OCI-LY1 (cell line): ENCODE measurements around the gene CAB39L.

Source experiments
- H2AFZ ChIP-seq: fragments of 200-600 bp; sonication (generic), shearing (Covaris generic); 2 replicates; pipeline ENCODE4 v1.6.0; 2014; ENCODE audit warnings: antibody characterized with exemption, mild to moderate bottlenecking, low read length
- H3F3A ChIP-seq: fragments of 200-600 bp; sonication (generic), shearing (Covaris generic); 2 replicates; pipeline ENCODE4 v1.6.0; 2014; ENCODE audit warnings: mild to moderate bottlenecking, antibody characterized with exemption, low read length, moderate library complexity; ENCODE audit not compliant: insufficient read depth
- H3K27ac ChIP-seq: fragments of 200-600 bp; sonication (generic); 2 replicates; pipeline ENCODE4 v1.5.1; 2014; ENCODE audit warnings: low read length, mixed run types, mild to moderate bottlenecking, low read depth; ENCODE audit not compliant: poor library complexity, severe bottlenecking
- H3K27me3 ChIP-seq: fragments of 200-600 bp; sonication (generic); 2 replicates; pipeline ENCODE4 v1.6.0; 2014; ENCODE audit warnings: antibody characterized with exemption, mild to moderate bottlenecking, low read length, moderate library complexity; ENCODE audit not compliant: insufficient read depth
- H3K36me3 ChIP-seq: fragments of 200-600 bp; sonication (generic); 2 replicates; pipeline ENCODE4 v1.6.1; 2014; ENCODE audit warnings: mild to moderate bottlenecking, antibody characterized with exemption, low read length, moderate library complexity, mixed read lengths; ENCODE audit not compliant: insufficient read depth
- H3K4me1 ChIP-seq: fragments of 200-600 bp; sonication (generic); 2 replicates; pipeline ENCODE4 v1.5.1; 2014; ENCODE audit warnings: mild to moderate bottlenecking, low read length, moderate library complexity; ENCODE audit not compliant: insufficient read depth, severe bottlenecking
- H3K4me2 ChIP-seq: fragments of 200-600 bp; sonication (generic), shearing (Covaris generic); 2 replicates; pipeline ENCODE4 v1.6.1; 2014; ENCODE audit warnings: low read length
- H3K4me3 ChIP-seq: fragments of 200-600 bp; sonication (generic); 2 replicates; pipeline ENCODE4 v1.5.1; 2014; ENCODE audit warnings: low read length, low read depth, mild to moderate bottlenecking, mixed read lengths; ENCODE audit not compliant: poor library complexity, severe bottlenecking
- H3K79me2 ChIP-seq: fragments of 200-600 bp; shearing (Covaris generic); 2 replicates; pipeline ENCODE4 v1.6.1; 2016; ENCODE audit warnings: mixed run types, low read length, mixed read lengths; ENCODE audit not compliant: insufficient read depth
- H3K9ac ChIP-seq: fragments of 200-600 bp; sonication (generic), shearing (Covaris generic); 2 replicates; pipeline ENCODE4 v1.6.1; 2014; ENCODE audit warnings: mild to moderate bottlenecking, low read length, mixed read lengths
- H3K9me2 ChIP-seq: fragments of 200-600 bp; sonication (generic), shearing (Covaris generic); 2 replicates; pipeline ENCODE4 v1.6.1; 2014; ENCODE audit warnings: low read depth, mild to moderate bottlenecking, low read length, mixed read lengths
- H3K9me3 ChIP-seq: fragments of 200-600 bp; shearing (Covaris generic); 2 replicates; pipeline ENCODE4 v1.6.1; 2014; ENCODE audit warnings: low read length, mixed read lengths
- H4K20me1 ChIP-seq: fragments of 200-600 bp; sonication (generic), shearing (Covaris generic); 2 replicates; pipeline ENCODE4 v1.6.0; 2016; ENCODE audit warnings: mild to moderate bottlenecking, low read length; ENCODE audit not compliant: insufficient read depth
- CTCF ChIP-seq: fragments of 200-600 bp; sonication (generic), shearing (Covaris generic); IDR thresholded peaks from 2 replicates; pipeline ENCODE4 v1.5.1; 2017; ENCODE audit warnings: mild to moderate bottlenecking, antibody characterized with exemption, low read length, moderate library complexity, mixed read lengths
- EZH2 ChIP-seq: fragments of 200-600 bp; sonication (generic), shearing (Covaris generic); IDR thresholded peaks from 2 replicates; pipeline ENCODE4 v1.8.0; 2017; ENCODE audit warnings: borderline replicate concordance, mixed run types, mild to moderate bottlenecking, antibody characterized with exemption, low read length, moderate library complexity, mixed read lengths

The CAB39L gene

GRCh38 chr13:49476529-49476928 is 32.7 kb upstream of the CAB39L start:
- no peaks in the 10 kb centered on the region for H3K27me3 ChIP-seq
- no peak overlapping the region for H3K9ac ChIP-seq
- no peaks in the 10 kb centered on the region for H4K20me1 ChIP-seq
- H3K79me2 ChIP-seq: no peaks in the 10 kb centered on the region
- H3K4me1 ChIP-seq: no peaks in the 10 kb centered on the region
- no peaks in the 10 kb centered on the region for H3K9me2 ChIP-seq
- H3K4me2 ChIP-seq: no peak overlapping the region
- no peak for TF ChIP-seq CTCF
- no peak for TF ChIP-seq EZH2
- no peaks in the 10 kb centered on the region for H3F3A ChIP-seq
- H2AFZ ChIP-seq: no peak overlapping the region
- H3K9me3 ChIP-seq: no peaks in the 10 kb centered on the region
- H3K27ac ChIP-seq: no peak overlapping the region
- peaks cover 94% of the 10 kb centered on the region for H3K36me3 ChIP-seq
- H3K4me3 ChIP-seq: no peak overlapping the region

- Histone ChIP-seq H3K9me2 (no peaks in the 10 kb centered on the region), H2AFZ (no peak overlapping the region), H3K9ac (no peak overlapping the region), H3K9me3 (no peaks in the 10 kb centered on the region), H4K20me1 (no peaks in the 10 kb centered on the region), H3K4me1 (no peaks in the 10 kb centered on the region), H3K27me3 (no peaks in the 10 kb centered on the region), H3K79me2 (no peaks in the 10 kb centered on the region), H3K27ac (no peak overlapping the region), H3K4me2 (no peak overlapping the region), H3F3A (no peaks in the 10 kb centered on the region), H3K36me3 (peaks cover 97% of the 10 kb centered on the region), H3K4me3 (no peak overlapping the region)
- TF ChIP-seq CTCF (no peak), EZH2 (no peak)
Observed at GRCh38 chr13:49472186-49472585, 28.3 kb upstream of the CAB39L start.

- no peak for TF ChIP-seq EZH2
- TF ChIP-seq CTCF: no peak
- no peaks in the 10 kb centered on the region for H3F3A ChIP-seq
- H3K36me3 ChIP-seq: peaks cover 98% of the 10 kb centered on the region
- H3K4me3 ChIP-seq: no peak overlapping the region
- no peaks in the 10 kb centered on the region for H3K27me3 ChIP-seq
- no peak overlapping the region for H2AFZ ChIP-seq
- H3K9me2 ChIP-seq: no peaks in the 10 kb centered on the region
- H3K9me3 ChIP-seq: peaks cover 14% of the 10 kb centered on the region; the same call in 1 of the 2 replicates
- no peaks in the 10 kb centered on the region for H3K79me2 ChIP-seq
- H4K20me1 ChIP-seq: no peaks in the 10 kb centered on the region
- no peak overlapping the region for H3K4me2 ChIP-seq
- H3K4me1 ChIP-seq: no peaks in the 10 kb centered on the region
- H3K9ac ChIP-seq: no peak overlapping the region
- no peak overlapping the region for H3K27ac ChIP-seq
Observed at GRCh38 chr13:49466292-49466838, 22.5 kb upstream of the CAB39L start.
